ENCODE data around the gene GAA.

DNA sequence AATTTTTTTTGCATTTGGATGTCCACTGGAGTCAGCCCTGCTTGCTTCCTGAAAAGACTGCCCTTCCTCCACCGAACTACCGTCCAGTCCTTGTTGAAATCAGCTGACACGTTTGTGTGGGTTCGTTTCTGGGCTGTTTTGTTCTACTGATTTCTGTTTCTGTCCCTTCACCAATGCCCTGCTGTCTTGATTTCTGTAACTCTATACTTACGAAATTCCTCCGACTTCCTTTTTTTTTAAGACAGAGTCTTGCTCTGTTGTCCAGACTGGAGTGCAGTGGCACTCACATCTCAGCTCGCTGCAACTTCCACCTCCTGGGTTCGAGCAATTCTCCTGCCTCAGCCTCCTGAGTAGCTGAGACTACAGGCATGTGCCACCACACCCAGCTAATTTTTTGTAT lies 8.4 kb upstream of the GAA start:
- TF ChIP-seq, protein P1, sequence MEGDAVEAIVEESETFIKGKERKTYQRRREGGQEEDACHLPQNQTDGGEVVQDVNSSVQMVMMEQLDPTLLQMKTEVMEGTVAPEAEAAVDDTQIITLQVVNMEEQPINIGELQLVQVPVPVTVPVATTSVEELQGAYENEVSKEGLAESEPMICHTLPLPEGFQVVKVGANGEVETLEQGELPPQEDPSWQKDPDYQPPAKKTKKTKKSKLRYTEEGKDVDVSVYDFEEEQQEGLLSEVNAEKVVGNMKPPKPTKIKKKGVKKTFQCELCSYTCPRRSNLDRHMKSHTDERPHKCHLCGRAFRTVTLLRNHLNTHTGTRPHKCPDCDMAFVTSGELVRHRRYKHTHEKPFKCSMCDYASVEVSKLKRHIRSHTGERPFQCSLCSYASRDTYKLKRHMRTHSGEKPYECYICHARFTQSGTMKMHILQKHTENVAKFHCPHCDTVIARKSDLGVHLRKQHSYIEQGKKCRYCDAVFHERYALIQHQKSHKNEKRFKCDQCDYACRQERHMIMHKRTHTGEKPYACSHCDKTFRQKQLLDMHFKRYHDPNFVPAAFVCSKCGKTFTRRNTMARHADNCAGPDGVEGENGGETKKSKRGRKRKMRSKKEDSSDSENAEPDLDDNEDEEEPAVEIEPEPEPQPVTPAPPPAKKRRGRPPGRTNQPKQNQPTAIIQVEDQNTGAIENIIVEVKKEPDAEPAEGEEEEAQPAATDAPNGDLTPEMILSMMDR (IDR thresholded peaks at IDR 0.05 in 8 of 11, conservative IDR thresholded peaks at IDR 0.05 in 3 of 11) = no peak
- TF ChIP-seq POLR2A (IDR thresholded peaks at IDR 0.05) (no peak), POLR2AphosphoS5 (IDR thresholded peaks at IDR 0.05) (peak in 1 of 3 donors; percentile 60)

All from spleen (tissue), 7 donors.